Measurements from ENCODE around the gene RHOBTB1. TPM values are rescaled to one million over a fixed set of nuclear protein-coding genes. Genes with fewer than 3 reads are reported as not detected.

Gene RHOBTB1
- total and polyA plus RNA-seq, 2 donors = 3.4 to 4.5 TPM

- no peak overlapping the region for H3K27ac ChIP-seq (ENCODE audit: low read depth in 1 of 2, low read length in 1 of 2)
- H3K9me3 ChIP-seq (ENCODE audit: control insufficient read depth in 2 of 2, insufficient read depth in 1 of 2, low read length in 1 of 2) = no peaks in the 10 kb centered on the region
- H3K4me1 ChIP-seq (ENCODE audit: control insufficient read depth in 2 of 2, insufficient read depth in 2 of 2, low read length in 2 of 2) = no peaks in the 10 kb centered on the region
- WGBS = 95% methylated on average over 4 of the region's 4 CpGs
- DNase-seq (ENCODE audit: low read depth in 6 of 9, low spot score in 9 of 9) = no peak
- H3K4me3 ChIP-seq (ENCODE audit: low read length in 2 of 2) = no peak overlapping the region
- H3K36me3 ChIP-seq (ENCODE audit: control insufficient read depth in 2 of 2, insufficient read depth in 2 of 2, low read length in 1 of 2) = peaks cover 0 to 2% of the 10 kb centered on the region in 2 donors
- H3K27me3 ChIP-seq (ENCODE audit: control insufficient read depth in 2 of 2, insufficient read depth in 1 of 2, low read length in 1 of 2) = no peaks in the 10 kb centered on the region
Observed at GRCh38 chr10:60937022-60937421, 7.0 kb downstream of the RHOBTB1 start.

GRCh38 chr10:60934215-60935175, 9.5 kb downstream of the RHOBTB1 start:
- DNase-seq (ENCODE audit: low read depth in 6 of 9, low spot score in 9 of 9) = no peak
- 89% methylated on average over 6 of the region's 6 CpGs for WGBS
- no peak overlapping the region for H3K27ac ChIP-seq (ENCODE audit: low read depth in 1 of 2, low read length in 1 of 2)
- H3K36me3 ChIP-seq (ENCODE audit: control insufficient read depth in 2 of 2, insufficient read depth in 2 of 2, low read length in 1 of 2) = peaks cover 0 to 2% of the 10 kb centered on the region in 2 donors
- no peaks in the 10 kb centered on the region for H3K4me1 ChIP-seq (ENCODE audit: control insufficient read depth in 2 of 2, insufficient read depth in 2 of 2, low read length in 2 of 2)
- H3K27me3 ChIP-seq (ENCODE audit: control insufficient read depth in 2 of 2, insufficient read depth in 1 of 2, low read length in 1 of 2) = no peaks in the 10 kb centered on the region
- no peaks in the 10 kb centered on the region for H3K9me3 ChIP-seq (ENCODE audit: control insufficient read depth in 2 of 2, insufficient read depth in 1 of 2, low read length in 1 of 2)
- H3K4me3 ChIP-seq (ENCODE audit: low read length in 2 of 2) = no peak overlapping the region

- H3K4me1 ChIP-seq (ENCODE audit: control insufficient read depth in 2 of 2, insufficient read depth in 2 of 2, low read length in 2 of 2) = no peaks in the 10 kb centered on the region
- WGBS = 92% methylated on average over 4 of the region's 4 CpGs
- no peak overlapping the region for H3K4me3 ChIP-seq (ENCODE audit: low read length in 2 of 2)
- no peaks in the 10 kb centered on the region for H3K27me3 ChIP-seq (ENCODE audit: control insufficient read depth in 2 of 2, insufficient read depth in 1 of 2, low read length in 1 of 2)
- H3K9me3 ChIP-seq (ENCODE audit: control insufficient read depth in 2 of 2, insufficient read depth in 1 of 2, low read length in 1 of 2) = no peaks in the 10 kb centered on the region
- H3K27ac ChIP-seq (ENCODE audit: low read depth in 1 of 2, low read length in 1 of 2) = no peak overlapping the region
- DNase-seq (ENCODE audit: low read depth in 6 of 9, low spot score in 9 of 9) = no peak
- H3K36me3 ChIP-seq (ENCODE audit: control insufficient read depth in 2 of 2, insufficient read depth in 2 of 2, low read length in 1 of 2) = no peaks in the 10 kb centered on the region
Observed at GRCh38 chr10:60932756-60933155, 11.2 kb downstream of the RHOBTB1 start.

DNA sequence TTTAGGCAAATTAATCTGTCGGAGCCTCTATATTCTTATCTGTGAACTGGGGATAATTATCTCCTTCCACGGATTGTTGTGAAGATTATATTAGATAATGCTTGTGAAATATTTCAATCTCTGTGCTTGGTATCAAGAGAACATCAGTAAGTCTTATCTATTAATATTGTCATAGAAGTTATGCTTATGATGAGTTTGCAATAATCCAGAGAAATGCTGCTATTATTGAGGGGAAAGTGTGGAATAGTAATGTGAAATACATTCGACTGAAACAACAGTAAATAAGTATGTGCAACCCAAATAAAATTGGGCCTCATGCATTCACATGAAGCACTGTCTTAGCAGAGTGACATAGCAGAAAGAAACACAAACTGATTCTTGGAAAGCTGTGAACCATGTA, 13.7 kb downstream of the RHOBTB1 start:
- H3K4me3 ChIP-seq (ENCODE audit: low read length in 2 of 2) = no peak overlapping the region
- H3K9me3 ChIP-seq (ENCODE audit: control insufficient read depth in 2 of 2, insufficient read depth in 1 of 2, low read length in 1 of 2) = no peaks in the 10 kb centered on the region
- H3K27ac ChIP-seq (ENCODE audit: low read depth in 1 of 2, low read length in 1 of 2) = no peak overlapping the region
- H3K36me3 ChIP-seq (ENCODE audit: control insufficient read depth in 2 of 2, insufficient read depth in 2 of 2, low read length in 1 of 2) = no peaks in the 10 kb centered on the region
- no peaks in the 10 kb centered on the region for H3K27me3 ChIP-seq (ENCODE audit: control insufficient read depth in 2 of 2, insufficient read depth in 1 of 2, low read length in 1 of 2)
- no peaks in the 10 kb centered on the region for H3K4me1 ChIP-seq (ENCODE audit: control insufficient read depth in 2 of 2, insufficient read depth in 2 of 2, low read length in 2 of 2)
- WGBS = 96% methylated on average over 3 of the region's 3 CpGs
- no peak for DNase-seq (ENCODE audit: low read depth in 6 of 9, low spot score in 9 of 9)

DNA sequence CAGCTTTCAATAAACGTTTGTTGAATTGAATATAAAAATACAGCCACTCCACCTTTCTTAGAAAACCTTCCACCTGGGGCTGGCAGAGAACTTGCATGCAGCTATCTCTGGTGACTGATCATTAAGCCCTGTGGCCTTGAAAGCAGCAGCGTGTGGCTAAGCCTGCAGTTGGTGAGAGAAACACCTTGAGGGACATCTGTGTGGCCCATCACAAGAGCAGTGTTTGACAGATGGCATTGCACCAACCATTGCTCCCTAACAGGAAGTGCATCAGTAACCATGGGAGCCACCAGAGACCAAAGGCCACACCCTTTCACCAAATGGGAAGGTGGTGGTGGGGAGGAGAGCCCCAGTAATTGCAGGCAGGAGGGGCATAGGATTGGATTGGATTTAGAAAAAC, 22.4 kb downstream of the RHOBTB1 start:
- H3K27me3 ChIP-seq (ENCODE audit: control insufficient read depth in 2 of 2, insufficient read depth in 1 of 2, low read length in 1 of 2) = no peaks in the 10 kb centered on the region
- DNase-seq (ENCODE audit: low read depth in 6 of 9, low spot score in 9 of 9) = peak in 1 of 9 donors; percentile 14
- H3K4me1 ChIP-seq (ENCODE audit: control insufficient read depth in 2 of 2, insufficient read depth in 2 of 2, low read length in 2 of 2) = peaks cover 0 to 3% of the 10 kb centered on the region in 2 donors
- H3K36me3 ChIP-seq (ENCODE audit: control insufficient read depth in 2 of 2, insufficient read depth in 2 of 2, low read length in 1 of 2) = no peaks in the 10 kb centered on the region
- no peak overlapping the region for H3K4me3 ChIP-seq (ENCODE audit: low read length in 2 of 2)
- H3K27ac ChIP-seq (ENCODE audit: low read depth in 1 of 2, low read length in 1 of 2) = no peak overlapping the region
- no peaks in the 10 kb centered on the region for H3K9me3 ChIP-seq (ENCODE audit: control insufficient read depth in 2 of 2, insufficient read depth in 1 of 2, low read length in 1 of 2)
- 73% methylated on average over 2 of the region's 2 CpGs for WGBS

DNA sequence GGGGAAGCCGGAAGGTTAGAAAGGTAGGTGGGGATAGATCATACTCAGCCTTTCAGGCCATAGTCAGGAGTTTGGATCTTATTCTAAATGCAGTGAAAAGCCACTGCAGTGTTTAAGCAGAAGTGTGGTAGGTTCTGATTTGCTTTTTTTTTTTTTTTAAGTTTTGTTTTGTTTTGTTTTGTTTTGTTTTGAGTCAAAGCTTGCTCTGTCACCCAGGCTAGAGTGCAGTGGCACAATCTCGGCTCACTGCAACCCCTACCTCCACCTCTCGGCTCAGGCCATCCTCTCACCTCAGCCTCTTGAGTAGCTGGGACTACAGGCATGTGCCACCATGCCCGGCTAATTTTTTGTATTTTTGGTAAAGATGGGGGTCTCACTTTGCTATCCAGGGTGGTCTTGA, 23.5 kb downstream of the RHOBTB1 start:
- H3K4me1 ChIP-seq (ENCODE audit: control insufficient read depth in 2 of 2, insufficient read depth in 2 of 2, low read length in 2 of 2) = peaks cover 0 to 3% of the 10 kb centered on the region in 2 donors
- WGBS = 94% methylated on average over 4 of the region's 4 CpGs

GRCh38 chr10:60919551-60919950, 24.4 kb downstream of the RHOBTB1 start:
- H3K27me3 ChIP-seq (ENCODE audit: control insufficient read depth in 2 of 2, insufficient read depth in 1 of 2, low read length in 1 of 2) = no peaks in the 10 kb centered on the region
- no peak overlapping the region for H3K27ac ChIP-seq (ENCODE audit: low read depth in 1 of 2, low read length in 1 of 2)
- 82% methylated on average over 2 of the region's 2 CpGs for WGBS

More for the DNA sequence above, 23.5 kb downstream of the RHOBTB1 start:
- no peaks in the 10 kb centered on the region for H3K27me3 ChIP-seq (ENCODE audit: control insufficient read depth in 2 of 2, insufficient read depth in 1 of 2, low read length in 1 of 2)
- no peaks in the 10 kb centered on the region for H3K9me3 ChIP-seq (ENCODE audit: control insufficient read depth in 2 of 2, insufficient read depth in 1 of 2, low read length in 1 of 2)
- no peak overlapping the region for H3K4me3 ChIP-seq (ENCODE audit: low read length in 2 of 2)
- no peak overlapping the region for H3K27ac ChIP-seq (ENCODE audit: low read depth in 1 of 2, low read length in 1 of 2)
- H3K36me3 ChIP-seq (ENCODE audit: control insufficient read depth in 2 of 2, insufficient read depth in 2 of 2, low read length in 1 of 2) = no peaks in the 10 kb centered on the region
- DNase-seq (ENCODE audit: low read depth in 6 of 9, low spot score in 9 of 9) = no peak

GRCh38 chr10:60917331-60918280, 26.4 kb downstream of the RHOBTB1 start:
- Histone ChIP-seq H3K4me1 (ENCODE audit: control insufficient read depth in 2 of 2, insufficient read depth in 2 of 2, low read length in 2 of 2) (peaks cover 0 to 6% of the 10 kb centered on the region in 2 donors), H3K9me3 (ENCODE audit: control insufficient read depth in 2 of 2, insufficient read depth in 1 of 2, low read length in 1 of 2) (no peaks in the 10 kb centered on the region), H3K27ac (ENCODE audit: low read depth in 1 of 2, low read length in 1 of 2) (no peak overlapping the region), H3K36me3 (ENCODE audit: control insufficient read depth in 2 of 2, insufficient read depth in 2 of 2, low read length in 1 of 2) (no peaks in the 10 kb centered on the region), H3K4me3 (ENCODE audit: low read length in 2 of 2) (no peak overlapping the region), H3K27me3 (ENCODE audit: control insufficient read depth in 2 of 2, insufficient read depth in 1 of 2, low read length in 1 of 2) (no peaks in the 10 kb centered on the region)
- DNase-seq (ENCODE audit: low read depth in 6 of 9, low spot score in 9 of 9) = no peak
- 96% methylated on average over 4 of the region's 4 CpGs for WGBS

More at GRCh38 chr10:60919551-60919950, 24.4 kb downstream of the RHOBTB1 start:
- peak in 1 of 9 donors; percentile 15 for DNase-seq (ENCODE audit: low read depth in 6 of 9, low spot score in 9 of 9)
- Histone ChIP-seq H3K36me3 (ENCODE audit: control insufficient read depth in 2 of 2, insufficient read depth in 2 of 2, low read length in 1 of 2) (no peaks in the 10 kb centered on the region), H3K9me3 (ENCODE audit: control insufficient read depth in 2 of 2, insufficient read depth in 1 of 2, low read length in 1 of 2) (no peaks in the 10 kb centered on the region), H3K4me1 (ENCODE audit: control insufficient read depth in 2 of 2, insufficient read depth in 2 of 2, low read length in 2 of 2) (peaks cover 0 to 3% of the 10 kb centered on the region in 2 donors), H3K4me3 (ENCODE audit: low read length in 2 of 2) (no peak overlapping the region)

Data from thymus (tissue), 11 donors.